ENCODE measurements around the gene CALB2.
"Not testable (repeated sequence)": the region's sequence is repeated elsewhere in the genome, so short reads cannot be mapped to it uniquely, and the experiment has no call there.

CALB2 gene

GRCh38 chr16:71358464-71358998 is at the start of gene CALB2:
CALB2 (plus strand) TSS chr16:71358723; CDS start chr16:71358793, 70 bp downstream.
- DNase-seq (ENCODE audit: low spot score) = peak; percentile 76

- no peak for DNase-seq (ENCODE audit: low spot score)
Observed at GRCh38 chr16:71311553-71312158, 46.9 kb upstream of the CALB2 start.

DNA sequence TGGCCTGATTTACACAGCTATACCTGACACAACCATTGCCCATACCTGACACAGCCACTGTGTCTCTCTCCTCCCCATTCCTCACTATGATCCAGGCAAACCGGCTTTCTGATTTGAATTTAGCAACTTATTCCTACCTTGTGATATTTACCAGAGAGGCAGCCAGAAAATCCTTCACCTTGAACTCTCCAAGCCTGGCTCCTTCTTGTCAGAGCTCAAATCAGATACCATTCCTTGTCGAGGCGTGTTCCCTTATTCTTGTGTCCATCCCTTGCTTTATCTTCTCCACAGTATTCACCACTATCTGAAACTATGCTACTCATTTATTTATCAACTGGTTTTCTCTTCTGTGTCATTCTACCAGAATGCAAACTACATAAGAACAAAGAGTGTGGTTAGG is 44.9 kb upstream of the CALB2 start:
- not testable (repeated sequence) for DNase-seq (ENCODE audit: low spot score)

GRCh38 chr16:71315269-71315668 is 43.3 kb upstream of the CALB2 start:
- DNase-seq (ENCODE audit: low spot score) = no peak

- no peak for DNase-seq (ENCODE audit: low spot score)
Observed at GRCh38 chr16:71319999-71320398, 38.5 kb upstream of the CALB2 start.

GRCh38 chr16:71327720-71328119 is 30.8 kb upstream of the CALB2 start:
- DNase-seq (ENCODE audit: low spot score) = no peak

GRCh38 chr16:71328151-71328550 is 30.4 kb upstream of the CALB2 start:
- no peak for DNase-seq (ENCODE audit: low spot score)

DNA sequence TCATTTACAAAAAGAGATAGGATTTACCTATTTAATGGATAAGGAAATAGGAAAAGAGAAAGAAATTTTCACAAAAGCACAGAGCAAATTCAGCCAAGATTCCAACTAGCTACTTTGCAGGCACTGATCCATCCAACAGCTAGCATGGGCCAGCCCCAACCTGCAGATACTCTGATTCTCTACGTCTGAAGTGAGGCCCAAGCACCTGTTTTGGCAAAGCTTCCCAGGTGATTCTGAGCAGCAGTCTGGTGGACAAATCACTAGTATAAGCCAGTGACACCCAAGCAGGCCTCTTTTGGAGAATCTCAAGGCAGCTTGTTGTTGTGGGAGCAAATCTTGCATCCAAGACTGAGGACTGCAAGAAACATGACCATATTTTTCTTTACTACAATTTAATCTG is 20.9 kb upstream of the CALB2 start:
- peak; percentile 8 for DNase-seq (ENCODE audit: low spot score)

GRCh38 chr16:71338193-71338592 is 20.3 kb upstream of the CALB2 start:
- peak; percentile 85 for DNase-seq (ENCODE audit: low spot score)

DNA sequence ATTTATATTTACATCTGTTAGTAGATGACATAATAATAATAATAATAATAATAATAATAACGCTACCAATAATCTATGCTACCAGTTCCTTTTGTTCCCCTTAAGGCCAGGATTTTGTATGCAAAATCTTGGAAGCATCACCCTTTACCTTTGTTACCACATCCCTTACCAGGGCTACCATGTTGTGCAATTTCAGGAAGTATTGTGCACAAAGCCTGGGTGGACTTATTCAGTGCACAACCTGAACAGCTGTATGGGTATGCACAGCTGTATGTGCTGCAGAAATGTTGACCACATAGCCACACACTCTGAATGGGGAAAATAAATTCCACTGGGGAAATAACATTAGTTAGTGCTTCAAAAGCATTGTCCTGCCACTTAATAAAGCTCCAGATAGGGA is 19.9 kb upstream of the CALB2 start:
- peak; percentile 20 for DNase-seq (ENCODE audit: low spot score)

GRCh38 chr16:71339236-71340171 is 19.0 kb upstream of the CALB2 start:
- DNase-seq (ENCODE audit: low spot score) = no peak

DNA sequence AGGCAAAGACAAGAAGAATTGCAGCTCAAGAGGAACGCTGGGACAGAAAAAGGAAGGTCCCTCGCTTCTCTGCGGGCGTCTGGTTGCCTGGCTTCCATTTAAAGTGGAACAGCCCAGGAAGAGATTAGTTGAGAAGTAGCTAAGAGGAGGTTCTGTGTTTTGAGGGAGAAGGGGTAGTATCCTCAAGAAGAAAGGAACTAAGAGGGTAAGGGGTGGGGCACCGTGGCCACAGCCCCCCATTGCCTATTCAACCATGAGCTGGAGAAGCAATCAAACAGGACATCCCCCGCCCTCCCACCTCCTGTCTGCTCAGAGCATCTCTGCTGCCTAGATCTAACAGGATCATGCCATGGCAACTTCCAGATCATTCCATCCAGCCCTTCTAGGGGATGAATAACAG is 18.1 kb upstream of the CALB2 start:
- no peak for DNase-seq (ENCODE audit: low spot score)

- no peak for DNase-seq (ENCODE audit: low spot score)
Observed at GRCh38 chr16:71341881-71342280, 16.6 kb upstream of the CALB2 start.

DNA sequence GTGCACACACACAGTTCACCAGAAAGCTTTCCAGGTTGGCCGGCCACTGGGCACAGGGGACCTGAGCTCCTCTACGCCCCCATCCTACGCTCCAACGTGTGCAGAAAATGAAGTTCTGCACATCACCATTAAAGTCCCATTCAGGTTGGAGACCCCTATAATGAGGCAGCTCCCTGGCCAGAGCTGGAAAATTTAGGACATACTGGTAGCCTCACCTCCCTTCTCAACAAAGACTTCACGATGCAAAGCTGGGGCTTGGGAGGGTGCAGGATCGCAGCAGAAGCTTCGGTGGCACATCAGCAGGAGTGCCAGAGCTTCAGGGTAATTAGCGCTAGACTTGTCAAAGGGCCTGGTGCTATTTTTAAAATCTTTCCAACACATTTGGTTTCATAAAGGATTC is 15.4 kb upstream of the CALB2 start:
- no peak for DNase-seq (ENCODE audit: low spot score)

DNA sequence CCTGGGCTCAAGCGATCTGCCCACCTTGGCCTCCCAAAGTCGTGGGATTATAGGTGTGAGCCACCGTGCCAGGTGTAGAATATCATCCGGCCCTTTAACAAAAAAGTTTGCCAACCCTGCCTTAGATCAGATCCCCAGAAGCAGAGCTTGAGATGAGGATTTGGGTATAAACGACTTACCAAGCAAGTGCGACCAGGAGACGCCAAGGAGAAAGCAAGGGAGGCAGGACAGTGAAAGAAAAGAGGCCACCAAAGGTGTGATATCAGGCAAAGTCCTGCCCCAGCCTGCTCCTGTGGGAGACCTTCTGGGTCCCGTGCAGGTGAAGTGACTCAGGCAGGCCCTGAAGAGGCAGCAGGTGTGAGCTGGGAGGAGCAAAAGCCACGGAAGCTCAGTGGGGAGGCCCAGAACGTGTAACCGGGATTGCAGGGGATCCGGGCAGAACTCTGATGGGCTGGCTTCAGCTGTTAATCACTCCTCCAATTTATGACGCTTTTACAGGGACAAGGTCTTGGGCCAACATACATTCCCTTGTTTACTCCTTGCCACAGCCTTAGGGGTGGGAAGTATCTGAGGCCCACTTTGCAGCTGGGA is 14.1 kb upstream of the CALB2 start:
- no peak for DNase-seq (ENCODE audit: low spot score)

DNA sequence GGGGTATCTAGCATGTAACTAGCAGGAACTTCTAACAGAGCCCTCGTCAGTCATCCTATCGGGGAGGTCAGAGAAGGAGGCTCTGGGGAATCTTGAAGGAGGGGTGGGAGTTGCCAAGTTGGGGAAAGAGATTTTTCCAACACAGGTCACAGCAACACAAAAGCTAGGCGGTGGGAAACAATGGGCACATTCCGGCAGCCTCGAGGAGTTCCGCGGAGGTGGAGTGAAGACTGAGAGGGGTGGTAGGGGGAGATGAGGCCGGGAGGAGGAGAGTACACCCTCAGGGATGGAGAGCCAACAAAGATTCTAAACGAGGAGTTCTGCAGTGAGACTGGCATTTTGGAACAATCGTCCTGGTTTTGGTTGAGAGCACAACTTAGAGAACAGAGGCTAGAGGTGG is 13.5 kb upstream of the CALB2 start:
- DNase-seq (ENCODE audit: low spot score) = no peak

DNA sequence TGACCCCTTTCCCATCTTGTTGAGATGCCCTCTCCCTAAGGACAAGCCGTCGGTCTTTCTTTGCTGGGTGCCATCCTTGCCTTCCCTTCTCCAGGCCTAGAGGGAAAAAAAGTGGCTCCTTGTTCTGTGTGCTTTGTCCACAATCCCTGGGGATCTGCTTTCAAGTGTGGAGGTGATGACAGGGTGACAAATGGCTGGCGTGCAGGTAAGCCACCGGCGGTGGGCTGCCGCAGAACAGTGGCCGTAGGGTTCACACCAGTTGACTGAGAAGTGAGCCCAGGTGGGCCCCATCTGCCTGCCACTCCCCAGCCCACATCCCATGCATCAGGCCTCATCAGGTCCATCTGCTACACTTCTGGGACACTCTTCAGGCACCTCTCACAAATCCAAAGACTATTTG is 11.4 kb upstream of the CALB2 start:
- no peak for DNase-seq (ENCODE audit: low spot score)

DNA sequence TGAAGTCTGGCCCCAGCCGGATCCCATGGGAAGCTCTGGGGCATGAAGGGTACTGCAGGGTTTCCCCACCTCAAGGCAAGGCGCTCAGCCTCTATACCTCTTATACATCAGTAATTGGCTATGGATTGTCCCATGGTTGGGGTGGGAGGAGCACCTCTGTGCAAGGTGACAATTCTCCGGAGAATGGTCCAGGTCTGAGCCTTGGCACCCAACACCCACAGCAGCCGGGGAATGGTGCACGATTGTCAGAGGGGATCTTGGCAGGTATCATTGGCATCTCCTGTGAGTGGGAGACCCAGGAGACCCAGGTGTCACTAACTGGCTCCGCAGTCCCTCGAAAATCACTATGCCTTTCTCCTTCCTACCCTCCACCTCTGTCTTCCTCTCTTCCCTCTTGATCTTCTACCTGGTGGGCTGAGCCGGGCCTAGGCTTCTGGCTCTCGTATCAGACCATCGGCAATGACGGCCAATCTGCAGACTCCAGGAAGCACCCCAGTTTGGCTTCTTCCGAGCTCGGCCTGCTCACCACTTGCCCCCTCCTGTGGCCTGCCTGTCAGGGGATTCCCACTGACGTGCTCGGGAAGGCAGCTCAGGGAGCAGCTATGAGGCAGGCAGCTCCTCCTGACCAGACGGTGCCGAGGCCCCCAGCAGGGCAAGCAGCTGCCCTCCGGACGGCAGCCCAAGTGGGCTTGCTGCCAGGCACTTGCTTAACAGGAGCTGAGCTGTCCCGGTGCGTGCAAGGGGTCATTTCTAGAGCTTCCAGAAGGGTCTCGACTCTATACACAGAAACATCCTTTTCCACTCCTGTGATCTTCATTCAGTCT is 10.0 kb upstream of the CALB2 start:
- no peak for DNase-seq (ENCODE audit: low spot score)

DNA sequence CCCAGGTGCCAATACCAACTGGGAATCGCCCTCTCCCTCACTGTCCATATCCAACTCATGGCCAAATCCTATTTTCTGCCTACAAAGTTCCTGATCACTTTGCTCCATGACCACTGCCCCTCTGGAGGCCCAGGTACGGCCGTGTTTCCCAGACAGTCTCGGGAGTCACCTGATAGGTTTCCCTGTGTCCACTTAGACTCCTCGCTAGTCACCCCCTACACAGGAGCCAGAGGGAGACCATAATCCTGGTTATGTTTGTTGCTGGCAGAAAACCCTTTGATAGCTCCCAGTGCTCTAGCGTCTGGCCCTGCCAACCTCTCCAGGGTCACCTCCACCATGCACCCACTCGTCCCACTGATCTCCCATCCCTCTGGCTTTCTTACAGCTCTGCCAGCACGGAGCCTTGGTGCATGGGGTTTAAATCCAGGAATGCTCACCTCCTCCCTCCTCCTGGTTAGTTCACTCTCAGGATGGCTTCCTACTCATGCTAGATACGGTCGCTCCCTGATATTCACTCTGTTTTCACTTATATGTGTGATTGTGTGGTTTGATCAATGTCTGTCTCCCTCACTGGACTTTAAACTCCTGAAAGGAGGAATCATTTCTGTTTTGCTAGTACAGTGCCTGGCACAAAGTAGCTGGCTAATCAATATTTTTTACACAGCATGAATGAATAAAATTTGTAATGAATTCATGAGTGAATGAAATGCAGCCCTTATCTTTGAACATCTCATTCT is 7.5 kb upstream of the CALB2 start:
- DNase-seq (ENCODE audit: low spot score) = no peak

- DNase-seq (ENCODE audit: low spot score) = no peak
Observed at GRCh38 chr16:71351558-71351901, 7.0 kb upstream of the CALB2 start.

DNA sequence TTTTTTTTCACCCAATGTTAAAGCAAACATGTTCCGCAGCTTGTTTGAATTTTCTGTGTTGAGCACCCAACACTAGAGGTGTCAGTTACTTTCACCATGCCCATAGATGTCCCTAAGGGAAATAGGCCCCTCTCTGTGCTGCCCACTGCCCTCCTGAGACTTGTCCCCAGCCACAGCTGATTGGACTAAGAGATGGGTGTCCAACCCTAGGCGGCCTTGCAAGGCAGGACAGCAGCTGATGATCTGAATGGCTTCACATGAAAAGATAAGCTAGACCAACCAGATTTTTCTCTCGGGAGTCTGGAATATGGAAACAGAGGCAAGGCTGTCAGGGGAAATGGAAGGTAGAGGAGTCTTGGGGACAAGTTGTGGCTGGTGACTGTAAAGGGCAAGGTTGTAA is 6.1 kb upstream of the CALB2 start:
- DNase-seq (ENCODE audit: low spot score) = no peak
